Measurements from ENCODE around the gene CRYBB3.

DNA sequence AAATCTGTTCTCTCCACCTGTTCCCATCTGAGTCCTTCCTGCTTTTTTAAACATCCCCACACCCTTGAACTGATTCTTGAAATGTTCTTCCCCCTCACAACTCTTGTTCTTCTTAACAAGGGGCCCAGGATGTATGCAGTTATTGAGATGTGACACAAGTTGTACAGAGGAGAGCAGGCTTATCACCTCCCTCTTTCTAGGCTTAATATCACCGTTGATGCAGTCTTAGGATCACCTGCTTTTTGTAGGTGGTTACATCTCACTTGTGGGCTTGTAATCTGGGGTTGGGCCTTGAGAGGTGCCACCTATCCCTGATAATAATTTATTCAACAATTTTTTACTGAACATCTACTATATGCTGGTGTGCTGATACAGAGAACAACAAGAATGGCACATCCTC, 6.2 kb downstream of the CRYBB3 start:
- TF ChIP-seq, protein P1, sequence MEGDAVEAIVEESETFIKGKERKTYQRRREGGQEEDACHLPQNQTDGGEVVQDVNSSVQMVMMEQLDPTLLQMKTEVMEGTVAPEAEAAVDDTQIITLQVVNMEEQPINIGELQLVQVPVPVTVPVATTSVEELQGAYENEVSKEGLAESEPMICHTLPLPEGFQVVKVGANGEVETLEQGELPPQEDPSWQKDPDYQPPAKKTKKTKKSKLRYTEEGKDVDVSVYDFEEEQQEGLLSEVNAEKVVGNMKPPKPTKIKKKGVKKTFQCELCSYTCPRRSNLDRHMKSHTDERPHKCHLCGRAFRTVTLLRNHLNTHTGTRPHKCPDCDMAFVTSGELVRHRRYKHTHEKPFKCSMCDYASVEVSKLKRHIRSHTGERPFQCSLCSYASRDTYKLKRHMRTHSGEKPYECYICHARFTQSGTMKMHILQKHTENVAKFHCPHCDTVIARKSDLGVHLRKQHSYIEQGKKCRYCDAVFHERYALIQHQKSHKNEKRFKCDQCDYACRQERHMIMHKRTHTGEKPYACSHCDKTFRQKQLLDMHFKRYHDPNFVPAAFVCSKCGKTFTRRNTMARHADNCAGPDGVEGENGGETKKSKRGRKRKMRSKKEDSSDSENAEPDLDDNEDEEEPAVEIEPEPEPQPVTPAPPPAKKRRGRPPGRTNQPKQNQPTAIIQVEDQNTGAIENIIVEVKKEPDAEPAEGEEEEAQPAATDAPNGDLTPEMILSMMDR (IDR thresholded peaks at IDR 0.05): no peak
- TF ChIP-seq POLR2A (IDR thresholded peaks at IDR 0.05): no peak

All from right lobe of liver (tissue), 4 donors.